Left cardiac atrium (tissue), 4 donors: ENCODE data around the gene AS3MT. TPM values are rescaled to one million over a fixed set of nuclear protein-coding genes. Genes with fewer than 3 reads are reported as not detected.
"Not testable (repeated sequence)": the region's sequence is repeated elsewhere in the genome, so short reads cannot be mapped to it uniquely, and the experiment has no call there.

Experiments
- ATAC-seq, 2 donors: fragments of 200-7000 bp; cut with Tn5 transposase; one replicate each; pipeline ENCODE4 v1.9.1; 2020; ENCODE audit warnings: mild to moderate bottlenecking in 2 of 2, moderate library complexity in 2 of 2
- DNase-seq: peaks from one replicate; pipeline ENCODE4 v3.0.0-alpha.2; 2020
- intact Hi-C, 2 donors: fragments of 100-400 bp; cut with DNase I; formaldehyde crosslinking; loops; one replicate each; pipeline versions ENCODE4 v1.14.1 to v1.15.1; 2022 to 2023
- total RNA-seq, 2 donors: library from RNA; stranded (reverse); fragmentation: NEBNext Ultra II Directional; extraction: Animal tissue kit (Norgen Biotek cat#: 25700); gene quantifications; one replicate each; pipeline ENCODE4 v1.2.1, GENCODE V29; 2021
- donor health status: DM: no; HTN: yes; CAD: no.
- donor health status: DM: no; HTN: yes; CAD: no; lungs with severe emphysema.
- donor health status: DM: yes; HTN: yes; CAD: no.
- donor health status: Dilated cardiomyopathy.

AS3MT gene
- total RNA-seq, 2 donors from 2014 or later: 8.7 to 12.2 TPM

DNA sequence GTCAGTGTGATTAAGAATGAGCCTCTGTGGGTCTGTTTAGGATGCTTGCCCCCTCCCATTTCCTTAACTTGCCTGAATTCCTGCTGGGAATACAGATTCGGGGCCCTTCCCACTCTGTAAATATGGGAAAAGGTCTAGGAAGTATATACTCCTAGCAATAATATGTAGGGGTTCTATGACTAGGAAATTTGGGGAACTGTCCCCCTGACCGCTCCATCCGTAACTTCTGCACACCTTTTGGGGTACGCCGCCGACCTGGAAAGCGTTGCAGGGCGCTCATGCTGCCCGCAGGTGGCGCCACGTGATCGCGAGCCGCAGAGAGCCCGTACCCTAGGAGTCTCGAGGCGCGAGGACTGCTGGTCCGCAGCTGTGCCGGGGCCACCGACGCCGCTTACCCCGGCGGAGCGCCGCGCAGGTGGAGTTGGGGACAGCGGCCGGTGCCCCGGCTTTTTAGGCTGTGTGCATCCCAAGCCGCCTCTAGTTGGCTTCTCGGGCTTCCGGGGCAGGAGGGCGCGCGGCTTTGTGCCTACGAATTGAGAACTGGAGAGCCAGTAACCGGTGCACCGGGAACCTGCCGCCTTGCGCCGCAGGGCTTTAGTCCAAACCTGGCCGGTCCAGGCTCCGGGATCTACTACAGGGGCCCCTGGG, 48.2 kb downstream of the AS3MT start:
- ATAC-seq (peak; percentile 72 to 81), DNase-seq (peak; percentile 85)
- intact Hi-C loops: loop anchor here (1.0 to 5.0 kb wide), 3 partner anchors 150 to 327 kb away; no protein-coding TSS in a partner anchor

DNA sequence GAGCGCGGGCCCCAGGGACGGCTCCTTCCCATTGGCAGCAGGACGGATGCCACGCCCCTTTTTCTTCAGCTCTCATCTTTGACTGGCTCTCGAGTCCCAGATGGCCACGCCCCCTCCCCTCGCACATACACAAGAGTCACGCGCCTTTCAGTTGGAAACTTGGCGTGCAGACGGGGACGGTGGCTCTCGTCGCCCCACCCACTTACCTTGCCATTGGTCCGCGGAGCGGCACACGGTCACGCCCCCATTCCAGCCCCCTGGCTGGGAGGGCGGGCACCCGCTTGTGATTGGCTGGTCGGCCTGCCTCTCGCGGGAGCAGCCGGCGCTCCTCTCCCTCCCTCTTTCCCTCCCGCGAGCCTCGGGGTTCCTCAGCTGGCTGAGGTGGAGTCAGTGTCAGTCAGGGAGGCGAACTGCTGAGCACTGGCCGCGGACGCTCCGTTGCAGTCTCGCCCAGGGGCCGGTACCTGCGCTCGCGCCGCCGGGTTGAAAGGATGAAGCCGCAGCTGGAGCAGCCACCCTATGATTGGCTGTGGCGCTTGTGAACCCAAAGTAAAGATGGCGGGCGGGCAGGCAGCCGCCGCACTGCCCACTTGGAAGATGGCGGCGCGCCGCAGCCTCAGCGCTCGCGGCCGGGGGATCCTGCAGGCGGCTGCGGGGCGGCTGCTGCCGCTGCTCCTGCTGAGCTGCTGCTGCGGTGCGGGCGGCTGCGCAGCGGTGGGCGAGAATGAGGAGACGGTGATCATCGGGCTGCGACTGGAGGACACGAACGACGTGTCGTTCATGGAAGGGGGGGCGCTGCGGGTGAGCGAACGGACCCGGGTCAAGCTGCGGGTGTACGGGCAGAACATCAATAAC, 48.9 kb downstream of the AS3MT start, which contains the start of gene CNNM2:
Gene CNNM2 (plus strand): TSS at position 333 of the 855 bp plus-strand sequence. CDS start 187 bp downstream, at position 520.
- DNase-seq (peak; percentile 100), ATAC-seq (peak; percentile 97 to 98)
- intact Hi-C loops: loop anchor here (1.0 to 5.0 kb wide), 4 partner anchors 149 to 327 kb away; partner anchors contain the start of gene RPEL1 (in 1 of the 2)

DNA sequence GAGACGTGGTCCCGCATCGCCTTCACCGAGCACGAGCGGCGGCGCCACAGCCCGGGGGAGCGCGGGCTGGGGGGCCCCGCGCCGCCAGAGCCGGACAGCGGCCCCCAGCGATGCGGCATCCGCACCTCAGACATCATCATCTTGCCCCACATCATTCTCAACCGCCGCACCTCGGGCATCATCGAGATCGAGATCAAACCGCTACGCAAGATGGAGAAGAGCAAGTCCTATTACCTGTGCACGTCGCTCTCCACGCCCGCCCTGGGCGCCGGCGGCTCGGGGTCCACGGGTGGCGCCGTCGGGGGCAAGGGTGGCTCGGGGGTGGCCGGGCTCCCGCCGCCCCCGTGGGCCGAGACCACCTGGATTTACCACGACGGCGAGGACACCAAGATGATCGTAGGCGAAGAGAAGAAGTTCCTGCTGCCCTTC, 49.6 kb downstream of the AS3MT start:
- no peak for ATAC-seq
- DNase-seq: no peak
- intact Hi-C loops: loop anchor here in 1 of 2 donors (2.0 to 5.0 kb wide), 2 partner anchors 148 to 326 kb away; partner anchors contain the start of gene RPEL1

DNA sequence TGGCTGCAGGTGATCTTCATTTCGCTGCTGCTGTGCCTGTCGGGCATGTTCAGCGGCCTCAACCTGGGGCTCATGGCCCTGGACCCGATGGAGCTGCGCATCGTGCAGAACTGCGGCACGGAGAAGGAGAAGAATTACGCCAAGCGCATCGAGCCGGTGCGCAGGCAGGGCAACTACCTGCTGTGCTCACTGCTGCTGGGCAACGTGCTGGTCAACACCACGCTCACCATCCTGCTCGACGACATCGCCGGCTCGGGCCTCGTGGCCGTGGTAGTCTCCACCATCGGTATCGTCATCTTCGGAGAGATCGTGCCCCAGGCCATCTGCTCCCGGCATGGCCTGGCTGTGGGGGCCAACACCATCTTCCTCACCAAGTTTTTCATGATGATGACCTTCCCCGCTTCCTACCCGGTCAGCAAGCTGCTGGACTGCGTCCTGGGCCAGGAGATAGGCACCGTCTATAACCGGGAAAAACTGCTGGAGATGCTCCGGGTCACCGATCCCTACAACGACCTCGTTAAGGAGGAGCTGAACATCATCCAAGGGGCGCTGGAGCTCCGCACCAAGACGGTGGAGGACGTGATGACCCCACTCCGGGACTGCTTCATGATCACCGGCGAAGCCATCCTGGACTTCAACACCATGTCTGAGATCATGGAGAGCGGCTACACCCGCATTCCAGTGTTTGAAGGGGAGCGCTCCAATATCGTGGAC, 50.1 kb downstream of the AS3MT start:
- intact Hi-C loops: loop anchor here in 1 of 2 donors (2.0 to 5.0 kb wide), 2 partner anchors 148 to 325 kb away; partner anchors contain the start of gene RPEL1
- ATAC-seq (no peak), DNase-seq (no peak)

DNA sequence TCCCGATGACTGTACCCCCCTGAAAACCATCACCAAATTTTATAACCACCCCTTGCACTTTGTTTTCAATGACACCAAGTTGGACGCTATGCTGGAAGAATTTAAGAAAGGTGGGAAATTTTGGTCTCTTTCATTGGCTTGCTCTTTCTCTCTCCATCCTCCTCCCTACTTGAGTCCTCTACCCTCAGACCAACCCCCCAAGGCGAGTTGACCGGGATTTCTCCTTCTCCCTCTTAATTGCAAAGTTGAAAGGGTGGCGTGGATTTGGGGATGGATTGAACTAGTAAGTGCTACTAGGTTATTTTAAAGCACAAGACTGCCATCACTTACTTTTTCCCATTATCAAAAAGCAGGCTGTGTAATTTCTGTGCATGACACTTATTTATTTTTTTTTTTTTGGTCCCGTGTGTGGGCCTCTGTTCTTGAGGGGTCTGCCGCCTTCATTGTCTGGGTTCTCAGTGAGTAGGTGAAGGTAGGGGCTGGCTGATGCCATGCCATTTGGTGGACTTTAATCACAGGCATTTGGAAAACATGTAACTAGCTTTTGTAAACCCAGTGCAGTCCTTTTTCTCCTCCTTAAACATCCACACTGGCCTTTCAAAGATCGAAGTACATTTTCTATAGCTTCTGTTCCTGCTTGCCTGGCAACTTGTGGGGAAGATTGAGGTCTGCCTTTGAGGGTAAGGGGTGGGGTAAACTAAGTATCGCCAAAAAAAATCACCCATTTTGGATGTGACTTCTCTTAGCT, 50.9 kb downstream of the AS3MT start:
- intact Hi-C loops: loop anchor here in 1 of 2 donors (2.0 to 5.0 kb wide), 2 partner anchors 147 to 325 kb away; partner anchors contain the start of gene RPEL1
- ATAC-seq (no peak), DNase-seq (no peak)

DNA sequence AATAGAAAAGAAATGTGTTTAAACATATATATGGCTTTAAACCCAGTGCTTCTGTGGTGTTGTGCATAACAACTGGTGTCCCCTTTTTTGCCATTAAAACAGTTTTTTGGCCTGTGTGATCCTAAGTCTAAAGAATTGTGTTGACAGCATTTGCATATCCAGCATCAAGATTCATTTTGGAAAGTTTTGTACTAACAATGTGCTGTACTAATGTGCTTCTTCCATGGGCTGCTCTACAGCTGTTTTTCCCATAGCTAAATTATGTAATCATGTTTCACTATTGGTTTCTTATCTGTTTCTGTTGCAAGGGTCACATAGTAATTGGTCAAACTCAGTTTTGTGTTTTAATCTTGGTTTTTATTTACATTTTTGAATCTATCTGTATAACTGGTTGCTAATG, 54.3 kb downstream of the AS3MT start:
- no peak for DNase-seq
- intact Hi-C loops: no loop called here
- ATAC-seq: no peak

DNA sequence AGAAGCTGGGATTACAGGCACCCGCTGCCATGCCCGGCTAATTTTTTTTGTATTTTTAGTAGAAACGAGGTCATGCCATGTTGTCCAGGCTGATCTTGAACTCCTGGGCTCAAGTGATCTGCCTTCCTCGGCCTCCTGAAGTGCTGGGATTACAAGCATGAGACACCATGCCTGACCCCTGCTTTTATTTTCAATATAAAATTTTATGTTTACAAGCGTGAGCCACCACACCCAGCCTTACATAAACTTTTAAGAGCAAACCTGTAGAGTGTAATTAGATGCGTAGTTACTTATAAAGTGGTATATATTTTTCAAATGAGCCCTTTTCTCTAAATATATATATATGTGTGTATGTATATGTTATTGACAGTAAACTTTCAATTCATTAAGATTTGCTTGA, 57.6 kb downstream of the AS3MT start:
- DNase-seq (no peak), ATAC-seq (no peak)
- intact Hi-C loops: no loop called here

DNA sequence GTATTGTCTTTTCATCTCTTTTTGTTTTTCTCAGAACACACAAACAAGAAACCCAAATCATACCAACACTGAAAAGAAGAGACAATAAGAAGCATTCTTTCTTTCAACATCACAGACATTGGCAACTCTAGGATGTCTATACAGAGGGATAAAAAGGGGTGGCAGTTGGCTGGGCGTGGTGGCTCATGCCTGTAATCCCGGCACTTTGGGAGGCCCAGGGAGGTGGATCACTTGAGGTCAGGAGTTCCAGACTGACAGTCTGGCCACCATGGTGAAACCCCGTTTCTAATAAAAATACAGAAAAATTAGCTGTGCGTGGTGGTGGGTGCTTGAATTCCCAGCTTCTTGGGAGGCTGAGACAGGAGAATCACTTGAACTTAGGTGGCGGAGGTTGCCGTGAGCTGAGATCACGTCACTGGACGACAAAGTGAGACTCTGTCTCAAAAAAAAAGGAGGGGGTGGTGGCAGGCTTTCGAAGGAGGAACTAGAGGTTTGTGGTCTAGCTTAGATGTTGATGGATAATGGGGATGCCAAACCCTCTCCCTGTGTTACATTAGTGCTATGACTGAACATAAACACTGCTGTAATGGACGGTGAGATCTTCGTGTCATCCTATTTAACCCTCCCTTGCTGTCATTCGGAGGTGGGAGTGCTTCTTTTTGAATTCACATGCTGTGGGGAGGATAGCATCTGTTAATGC, 58.2 kb downstream of the AS3MT start:
- ATAC-seq (no peak), DNase-seq (no peak)
- intact Hi-C loops: no loop called here

DNA sequence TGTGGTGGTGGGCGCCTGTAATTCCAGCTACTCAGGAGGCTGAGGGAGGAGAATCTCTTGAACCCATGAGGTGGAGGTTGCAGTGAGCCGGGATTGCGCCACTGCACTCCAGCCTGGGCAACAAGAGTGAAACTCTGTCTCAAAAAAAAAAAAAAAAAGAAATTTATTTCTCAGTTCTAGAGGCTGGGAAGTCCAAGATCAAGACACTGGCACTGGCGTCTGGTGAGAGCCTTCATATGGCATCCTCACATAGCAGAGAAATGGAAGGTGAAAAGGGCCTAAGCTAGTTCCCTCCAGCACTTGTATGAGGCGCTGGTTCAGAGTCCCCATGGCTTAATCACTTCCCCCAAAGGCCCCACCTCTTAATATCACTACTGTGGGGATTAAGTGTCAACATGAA, 59.2 kb downstream of the AS3MT start:
- ATAC-seq, intact Hi-C loops, DNase-seq: not testable (repeated sequence)

DNA sequence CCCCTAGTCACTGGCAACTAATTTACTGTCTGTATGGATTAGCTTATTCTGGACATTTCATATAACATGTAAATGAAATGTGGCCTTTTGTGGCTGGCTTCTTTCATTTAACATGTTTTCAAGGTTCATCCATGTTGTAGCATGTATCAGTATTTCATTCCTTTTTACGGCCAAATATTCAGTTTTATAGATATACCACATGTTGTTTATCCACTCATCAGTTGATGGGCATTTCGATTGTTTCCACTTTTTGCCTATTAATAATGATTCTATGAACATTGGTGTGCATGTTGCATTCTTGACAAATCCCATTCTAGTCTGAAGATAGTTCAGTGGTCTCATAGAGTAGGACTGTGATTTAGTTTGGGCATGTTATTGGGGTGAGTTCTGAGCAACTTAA, 61.5 kb downstream of the AS3MT start:
- DNase-seq: no peak
- no peak for ATAC-seq
- intact Hi-C loops: no loop called here

DNA sequence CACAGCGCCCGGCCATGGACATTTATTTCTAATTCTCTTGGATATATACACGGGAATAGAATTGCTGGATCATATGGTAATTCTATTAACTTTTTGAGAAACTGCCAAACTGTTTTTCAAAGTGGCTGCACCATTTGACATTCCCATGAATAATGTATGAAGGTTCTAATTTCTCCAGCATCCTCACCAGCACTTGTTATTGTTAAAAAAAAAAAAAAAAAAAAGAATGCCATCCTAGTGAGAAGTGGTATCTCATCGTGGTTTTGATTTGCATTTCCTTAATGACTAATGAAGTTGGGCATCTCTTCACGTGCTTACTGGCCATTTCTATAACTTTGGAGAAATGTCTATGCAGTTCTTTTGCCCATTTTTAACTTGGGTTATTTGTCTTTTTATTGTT, 62.4 kb downstream of the AS3MT start:
- DNase-seq (no peak), ATAC-seq (no peak)
- intact Hi-C loops: no loop called here

DNA sequence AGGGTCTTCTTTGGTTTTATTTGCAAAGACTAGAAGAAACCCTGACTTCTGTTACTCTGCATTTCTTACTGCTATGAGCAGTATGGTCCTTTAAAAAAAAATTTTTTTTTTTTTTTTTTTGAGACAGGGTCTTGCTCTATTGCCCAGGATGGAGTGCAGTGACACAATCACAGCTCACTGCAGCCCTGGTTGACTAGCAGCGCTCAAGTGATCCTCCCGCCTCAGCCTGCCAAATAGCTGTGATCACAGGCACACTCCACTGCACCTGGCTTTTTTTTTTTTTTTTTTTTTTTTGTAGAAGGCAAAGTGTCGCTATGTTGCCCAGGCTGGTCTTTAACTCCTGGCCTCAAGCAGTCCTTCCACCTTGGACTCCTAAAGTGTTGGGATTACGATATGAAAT, 66.2 kb downstream of the AS3MT start:
- ATAC-seq: no peak
- no peak for DNase-seq
- intact Hi-C loops: no loop called here

DNA sequence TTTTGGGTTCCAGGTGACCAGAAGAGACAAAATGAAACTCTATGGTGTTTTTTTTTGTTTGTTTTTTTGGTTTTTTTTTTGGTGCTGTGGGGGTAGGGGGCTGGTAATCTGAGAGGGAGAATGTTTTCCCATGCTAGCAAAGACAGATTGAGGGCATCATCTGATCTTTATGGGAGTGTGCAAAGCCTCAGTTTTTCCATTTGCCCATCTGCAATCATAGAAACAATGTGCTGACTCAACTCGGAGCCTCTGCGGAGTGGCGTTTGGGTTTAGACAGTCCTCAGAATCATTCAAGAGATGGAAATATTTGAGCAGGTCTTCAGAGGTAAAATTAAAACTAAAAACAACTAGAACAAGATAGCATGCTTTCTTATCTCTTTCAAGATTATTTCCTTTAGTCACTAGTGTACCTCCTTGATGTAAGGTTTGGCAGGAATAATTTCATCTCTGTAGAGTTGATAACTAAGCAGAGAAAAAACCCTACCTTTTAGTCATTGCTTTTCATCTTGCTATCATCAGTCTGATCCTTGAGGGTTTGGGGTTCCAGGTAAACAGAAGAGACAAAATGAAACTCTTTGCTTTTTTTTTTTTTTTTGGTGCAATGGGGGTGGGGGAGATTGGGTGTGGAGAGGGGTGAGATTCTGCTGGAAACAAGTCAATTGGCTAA, 66.8 kb downstream of the AS3MT start:
- DNase-seq: no peak

DNA sequence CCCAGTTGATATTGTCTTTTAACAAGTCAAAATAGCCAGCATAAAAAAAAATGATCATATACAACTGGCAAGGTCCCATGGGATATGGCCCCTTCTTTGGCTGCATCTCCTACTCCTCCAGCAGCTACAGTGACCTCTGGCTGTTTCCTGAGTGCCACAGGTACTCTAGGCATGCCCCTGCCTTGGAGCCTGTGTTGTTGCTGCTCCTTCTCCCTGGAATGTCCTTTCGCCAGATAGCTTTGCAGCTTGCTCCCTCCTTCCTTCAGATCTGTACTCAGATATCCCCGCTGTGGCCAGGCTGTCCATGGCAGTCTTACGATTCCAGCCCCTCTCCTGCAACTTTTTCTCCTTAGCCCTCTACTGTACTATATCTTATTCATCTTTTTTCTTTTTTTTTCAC, 72.1 kb downstream of the AS3MT start:
- intact Hi-C loops: no loop called here
- ATAC-seq (no peak), DNase-seq (no peak)

More for the DNA sequence above, 66.8 kb downstream of the AS3MT start:
- ATAC-seq: peak in 1 of 2 donors; percentile 27
- intact Hi-C loops: no loop called here

DNA sequence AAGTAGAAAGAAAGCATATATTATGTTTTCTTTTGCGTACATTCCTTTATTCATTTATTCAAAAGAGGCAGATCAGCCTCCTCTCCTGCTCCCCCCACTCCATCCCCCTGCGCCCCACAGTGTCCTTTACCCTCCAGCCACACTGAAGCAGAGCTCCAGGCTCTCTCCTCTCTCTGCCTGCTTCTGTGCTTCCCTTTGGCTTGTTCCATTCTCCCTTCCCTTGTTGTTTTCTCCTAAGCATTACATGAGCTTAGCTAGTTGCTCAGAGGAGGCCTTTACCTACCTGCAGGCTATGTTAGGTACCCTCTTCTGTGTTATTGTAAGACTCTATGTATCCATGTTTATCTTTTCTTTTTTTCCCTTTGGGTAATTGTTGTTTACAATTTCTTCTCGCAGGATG, 76.2 kb downstream of the AS3MT start:
- ATAC-seq: no peak
- intact Hi-C loops: no loop called here
- no peak for DNase-seq

DNA sequence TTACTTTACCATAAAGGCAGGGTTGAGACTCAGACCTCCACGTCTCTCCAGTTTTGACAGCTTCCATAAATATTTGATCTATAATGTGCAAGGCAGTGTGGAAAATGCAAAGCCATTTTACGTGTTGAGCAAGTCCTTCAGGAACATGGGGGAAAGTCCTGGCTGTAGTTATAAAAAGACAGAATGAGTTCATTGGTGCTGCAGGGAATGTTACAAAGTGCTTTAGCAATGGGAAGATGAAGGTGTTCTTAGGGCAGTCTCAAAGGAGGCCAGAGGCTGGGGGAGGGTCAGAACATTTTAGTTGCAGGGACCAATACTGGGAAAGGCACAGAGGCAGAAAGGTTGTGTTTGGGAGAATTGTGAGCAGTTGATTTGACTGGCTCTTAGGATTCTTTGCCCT, 76.7 kb downstream of the AS3MT start:
- no peak for ATAC-seq
- intact Hi-C loops: no loop called here
- no peak for DNase-seq

DNA sequence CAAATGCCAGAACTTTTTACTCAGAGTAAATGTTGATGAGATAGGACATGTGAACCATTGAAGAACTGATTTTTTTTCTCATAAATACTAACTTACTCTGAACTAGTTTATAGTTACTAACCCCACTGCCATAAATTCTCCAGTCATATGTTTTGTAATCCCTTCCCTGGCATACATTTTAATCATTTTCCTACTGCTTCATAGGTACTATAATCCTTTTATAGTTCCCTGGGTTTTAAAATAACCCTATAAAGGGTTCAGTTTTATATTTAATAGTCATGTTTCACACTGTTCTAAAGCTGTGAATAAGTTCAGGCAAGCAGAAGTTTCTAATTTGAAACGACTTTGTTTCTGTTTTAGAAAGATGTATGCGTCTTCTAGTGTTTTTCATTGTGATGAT, 77.7 kb downstream of the AS3MT start:
- no peak for ATAC-seq
- no peak for DNase-seq
- intact Hi-C loops: no loop called here

DNA sequence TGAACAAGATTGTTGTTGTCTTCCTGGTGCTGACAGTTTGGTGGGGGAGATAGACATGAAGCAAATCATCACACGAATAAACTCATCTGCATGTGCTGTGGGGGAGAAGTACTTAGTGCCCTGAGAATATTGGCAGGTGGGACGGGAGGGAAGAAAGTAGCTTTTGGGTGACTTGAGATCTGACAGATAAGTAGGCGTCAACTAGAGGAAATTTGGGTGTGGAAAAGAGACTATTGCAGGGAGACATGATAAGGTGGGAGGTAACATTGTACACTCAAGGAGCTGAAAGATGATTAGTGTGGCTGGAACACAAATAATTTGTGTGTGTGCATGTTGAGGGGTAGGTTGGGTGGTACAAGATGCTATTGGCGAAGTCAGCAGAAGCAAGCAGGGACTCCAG, 78.9 kb downstream of the AS3MT start:
- intact Hi-C loops: no loop called here
- DNase-seq: no peak
- no peak for ATAC-seq
